Right renal cortex interstitium (tissue), 3 donors: ENCODE results near the gene OR52K2. TPM values are rescaled to one million over a fixed set of nuclear protein-coding genes. Genes with fewer than 3 reads are reported as not detected.
"Not testable (repeated sequence)": the region's sequence is repeated elsewhere in the genome, so short reads cannot be mapped to it uniquely, and the experiment has no call there.

Experiments used
- DNase-seq, 3 donors: peaks; one replicate each; pipeline ENCODE4 v3.0.0-alpha.2; 2013; ENCODE audit warnings: low read depth in 3 of 3, low spot score in 2 of 3
- polyA plus RNA-seq, 3 donors: library from polyadenylated mRNA; unstranded; fragments of 120-200 nt; gene quantifications; one replicate each; pipeline ENCODE4 v1.2.1, GENCODE V29; 2013; ENCODE audit not compliant: insufficient read length in 3 of 3

Gene OR52K2
- not detected for polyA plus RNA-seq

DNA sequence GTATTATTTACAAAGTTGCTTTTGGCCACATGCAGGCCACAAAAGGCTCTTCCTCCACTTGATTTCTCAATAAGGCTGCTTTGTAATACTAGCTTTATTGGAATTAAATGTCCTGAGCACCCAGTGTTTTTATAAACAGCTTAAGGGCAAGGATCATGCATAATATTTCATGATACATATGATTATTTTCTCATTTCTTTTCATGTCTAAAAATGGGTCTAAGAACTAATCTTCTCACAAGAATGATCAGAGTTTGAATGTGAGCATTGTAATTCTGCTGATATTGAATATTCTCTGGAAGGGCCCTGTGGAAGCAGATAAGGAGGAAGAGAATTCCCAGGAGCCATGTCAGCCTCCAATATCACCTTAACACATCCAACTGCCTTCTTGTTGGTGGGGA is at the start of gene OR52K2:
TSS of gene OR52K2 (plus strand) at position 301 of the 400 bp plus-strand sequence. CDS start at position 346, 45 bp downstream.
- DNase-seq: no peak

DNA sequence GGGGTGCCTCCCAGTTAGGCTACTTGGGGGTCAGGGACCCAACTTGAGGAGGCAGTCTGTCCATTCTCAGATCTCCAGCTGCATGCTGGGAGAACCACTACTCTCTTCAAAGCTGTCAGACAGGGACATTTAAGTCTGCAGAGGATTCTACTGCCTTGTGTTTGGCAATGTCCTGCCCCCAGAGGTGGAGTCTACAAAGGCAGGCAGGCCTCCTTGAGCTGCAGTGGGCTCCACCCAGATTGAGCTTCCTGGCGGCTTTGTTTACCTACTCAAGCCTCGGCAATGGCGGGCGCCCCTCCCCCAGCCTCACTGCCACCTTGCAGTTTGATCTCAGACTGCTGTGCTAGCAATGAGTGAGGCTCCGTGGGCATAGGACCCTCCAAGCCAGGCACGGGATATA is 42.9 kb upstream of the OR52K2 start:
- not testable (repeated sequence) for DNase-seq

DNA sequence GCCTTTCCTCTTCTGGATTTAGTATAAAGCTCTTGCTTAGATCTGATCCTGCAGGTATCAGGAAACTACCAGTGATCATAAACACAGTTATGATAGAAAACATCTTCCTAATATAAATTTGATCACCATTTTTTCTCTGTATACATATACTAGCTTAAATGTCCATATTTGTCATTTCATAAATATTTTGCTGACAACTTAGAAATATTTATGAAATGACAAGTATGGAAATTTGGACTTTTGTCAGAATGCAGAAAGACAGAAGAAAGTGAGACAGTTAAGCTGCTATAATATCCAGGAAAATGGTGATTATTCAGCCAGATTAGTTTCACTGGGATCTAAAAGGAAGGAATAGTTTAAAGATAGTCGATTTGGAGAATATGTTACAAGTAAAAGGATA is 32.8 kb upstream of the OR52K2 start:
- no peak for DNase-seq

DNA sequence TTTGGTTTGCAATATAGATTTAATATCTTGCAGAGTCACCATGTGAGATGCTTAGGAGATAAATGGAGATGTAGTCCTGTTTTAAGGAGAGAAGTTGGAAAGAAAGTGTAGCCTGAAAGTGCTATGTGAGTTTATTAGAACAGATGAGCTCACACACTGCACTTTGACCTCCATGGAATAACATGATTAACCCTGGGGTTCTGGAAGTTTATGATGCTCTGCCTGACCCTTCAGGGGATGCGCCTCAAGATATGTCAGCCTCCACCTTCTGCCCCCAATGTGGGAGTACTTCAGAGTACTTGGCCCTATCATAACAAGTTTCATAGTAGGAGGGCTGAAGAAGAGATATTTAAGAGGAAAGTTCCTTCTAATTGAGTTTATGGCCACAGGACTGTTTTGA is 32.3 kb upstream of the OR52K2 start:
- DNase-seq: no peak

DNA sequence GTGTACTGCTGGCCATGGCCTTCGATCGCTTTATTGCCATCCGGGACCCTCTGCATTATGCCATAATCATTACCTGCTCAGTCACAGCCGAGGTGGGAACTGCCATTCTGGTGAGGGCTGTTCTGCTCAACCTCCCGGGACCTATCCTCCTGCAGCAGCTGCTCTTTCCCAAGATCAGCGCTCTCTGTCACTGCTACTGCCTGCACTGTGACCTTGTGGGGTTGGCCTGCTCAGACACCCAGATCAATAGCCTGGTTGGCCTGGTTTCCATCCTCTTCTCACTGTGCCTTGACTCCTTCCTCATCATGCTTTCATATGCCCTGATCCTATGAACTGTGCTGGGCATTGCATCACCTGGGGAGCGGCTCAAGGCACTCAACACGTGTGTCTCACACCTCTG is 30.7 kb upstream of the OR52K2 start:
- no peak for DNase-seq

DNA sequence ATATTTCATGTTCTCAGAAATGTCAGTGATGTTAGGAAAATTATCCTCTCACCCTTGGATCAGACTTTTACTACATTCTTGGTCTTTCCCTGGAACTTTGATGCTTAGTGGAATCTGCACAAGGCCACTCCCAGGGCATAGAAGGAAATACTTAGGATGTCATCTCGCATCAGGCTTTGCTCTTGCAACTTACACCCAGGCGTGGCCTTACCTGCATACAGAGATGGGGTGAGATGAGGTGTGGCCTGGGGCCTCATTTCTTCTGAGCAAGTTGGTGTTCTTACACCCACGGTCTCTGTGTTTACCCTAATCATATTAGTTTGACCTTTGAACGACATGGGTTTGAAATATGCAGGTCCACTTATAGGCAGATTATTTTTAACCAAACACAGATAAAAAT is 19.0 kb upstream of the OR52K2 start:
- DNase-seq: no peak

GRCh38 chr11:4433856-4434255 is 15.2 kb upstream of the OR52K2 start:
- no peak for DNase-seq

- no peak for DNase-seq
Measured at GRCh38 chr11:4436411-4436810, 12.7 kb upstream of the OR52K2 start.

DNA sequence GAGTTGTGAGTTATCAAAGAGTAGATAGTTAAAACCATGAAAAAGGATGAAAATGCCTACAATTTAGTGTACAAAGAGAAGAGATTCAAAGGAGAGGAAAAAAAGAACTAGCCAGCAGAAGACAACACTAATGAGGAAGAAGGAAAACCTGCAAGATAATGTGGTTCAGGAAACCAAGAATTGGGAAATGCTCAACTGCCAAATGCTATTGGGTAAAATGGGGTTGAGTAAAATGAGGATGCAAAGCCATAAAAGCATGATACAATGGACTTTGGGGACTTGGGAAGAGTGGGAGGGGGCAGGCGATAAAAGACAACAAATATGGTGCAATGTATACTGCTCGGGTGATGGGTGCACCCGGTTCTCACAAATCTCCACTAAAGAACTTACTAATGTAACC is 7.6 kb upstream of the OR52K2 start:
- DNase-seq: no peak

DNA sequence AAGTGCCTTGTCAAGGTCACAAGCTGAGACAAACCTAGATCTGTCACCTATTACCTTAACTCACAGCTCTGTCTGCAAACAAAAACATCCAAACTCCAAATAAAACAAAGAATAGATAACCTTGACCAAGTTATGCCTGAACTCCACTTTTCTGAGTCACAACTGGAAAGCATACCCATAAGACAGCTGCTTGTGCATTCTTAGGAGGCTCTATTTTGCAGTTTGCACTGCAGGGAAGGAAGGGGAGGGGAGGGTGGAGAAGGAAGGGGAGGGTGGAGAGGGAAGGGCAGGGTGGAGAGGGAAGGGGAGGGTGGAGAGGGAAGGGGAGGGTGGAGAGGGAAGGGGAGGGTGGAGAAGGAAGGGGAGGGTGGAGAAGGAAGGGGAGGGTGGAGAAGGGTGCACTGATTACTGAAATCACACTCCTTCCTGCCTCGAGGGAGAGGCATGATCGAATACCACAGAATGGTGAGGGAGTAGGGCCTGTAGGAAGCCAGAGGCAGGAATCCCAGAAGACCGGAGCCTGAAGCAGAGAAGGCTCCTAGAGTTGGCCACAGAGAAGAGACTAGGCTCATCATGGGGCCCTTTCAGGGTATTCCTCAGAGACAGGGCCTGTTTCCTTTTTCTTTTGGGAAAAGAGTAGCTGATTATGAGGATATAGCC is 5.7 kb upstream of the OR52K2 start:
- no peak for DNase-seq

- DNase-seq: no peak
Measured at GRCh38 chr11:4453118-4453517, 4.0 kb downstream of the OR52K2 start.

DNA sequence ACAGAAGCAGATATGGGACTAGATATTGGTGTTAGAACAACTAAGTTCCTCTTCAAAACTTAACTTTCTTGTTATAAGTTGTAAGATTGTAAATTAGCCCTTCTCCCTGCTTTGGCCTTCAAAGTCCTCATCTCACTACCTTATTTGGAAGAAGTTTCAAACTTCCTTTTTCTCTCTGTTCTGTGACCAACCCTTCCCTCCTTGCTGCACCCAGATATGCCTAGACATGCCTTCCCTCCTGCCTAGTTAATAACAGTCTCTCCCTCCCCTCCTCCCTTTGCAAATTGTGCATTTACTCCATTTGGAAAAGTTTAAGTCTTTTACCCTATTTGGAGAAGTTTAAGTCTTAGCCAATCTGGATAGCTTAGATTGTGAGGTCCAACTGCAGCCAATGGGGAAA is 4.9 kb downstream of the OR52K2 start:
- DNase-seq: no peak

- no peak for DNase-seq
Measured at GRCh38 chr11:4455419-4455818, 6.3 kb downstream of the OR52K2 start.

- DNase-seq: no peak
Measured at GRCh38 chr11:4459500-4459899, 10.4 kb downstream of the OR52K2 start.

DNA sequence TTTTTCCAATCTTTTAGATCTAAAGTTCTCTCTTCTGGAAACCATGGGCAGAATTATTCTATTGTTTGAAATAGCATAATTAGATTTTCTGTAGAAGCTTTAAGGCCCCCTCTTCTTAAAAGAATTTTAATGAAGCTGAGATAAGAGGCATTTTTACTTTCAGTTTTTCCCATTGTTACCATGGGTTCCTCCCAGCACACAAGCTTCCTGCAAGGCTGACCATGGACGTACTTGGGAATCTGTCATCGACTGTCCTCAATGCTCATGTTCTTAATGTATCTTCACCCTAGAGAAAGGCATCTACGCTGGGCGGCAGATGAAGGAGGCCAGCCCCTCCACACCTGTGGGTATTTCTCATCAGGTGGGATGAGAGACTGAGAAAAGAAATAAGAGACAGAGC is 11.1 kb downstream of the OR52K2 start:
- no peak for DNase-seq

DNA sequence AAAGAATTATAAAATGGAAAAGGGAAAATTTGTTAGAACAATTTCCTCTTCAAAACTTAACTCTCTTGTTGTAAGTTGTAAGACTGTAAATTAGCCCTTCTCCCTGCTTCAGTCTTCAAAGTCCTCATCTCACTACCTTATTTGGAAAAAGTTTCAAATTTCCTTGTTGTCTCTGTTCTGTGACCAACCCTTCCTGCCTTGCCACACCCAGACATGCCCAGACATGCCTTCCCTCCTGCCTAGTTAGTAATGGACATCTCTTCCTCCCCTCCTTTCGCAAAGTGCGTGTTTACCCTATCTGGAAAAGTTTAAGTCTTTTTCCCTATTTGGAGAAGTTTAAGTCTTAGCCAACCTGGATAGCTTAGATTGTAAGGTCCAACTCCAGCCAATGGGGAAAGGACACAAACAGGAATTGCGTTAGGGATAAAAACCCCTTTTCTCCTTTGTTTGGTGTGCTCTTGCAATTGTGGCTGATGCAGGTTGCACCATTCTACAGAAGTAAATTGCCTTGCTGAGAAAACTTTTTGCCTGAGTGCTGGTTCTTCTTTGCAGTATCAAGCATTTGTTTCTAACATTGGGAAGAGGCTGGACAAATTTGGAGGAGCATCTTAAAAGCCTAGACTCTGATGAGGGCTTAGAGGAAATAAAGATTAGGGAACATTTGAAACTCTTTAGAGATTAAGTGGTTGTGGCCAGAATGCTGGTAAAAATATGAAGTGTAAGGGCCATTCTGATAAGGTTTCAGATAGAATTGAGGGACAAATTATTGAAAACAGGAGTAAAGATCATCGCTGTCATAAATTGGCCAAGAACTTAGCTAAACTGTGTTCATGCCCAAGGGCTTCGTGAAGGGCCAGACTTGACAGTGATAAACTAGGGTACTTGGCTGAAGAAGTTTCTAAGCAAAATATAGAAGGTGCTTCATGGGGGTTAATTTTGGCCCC is 15.4 kb downstream of the OR52K2 start:
- no peak for DNase-seq

- no peak for DNase-seq
Measured at GRCh38 chr11:4465407-4465806, 16.3 kb downstream of the OR52K2 start.

- no peak for DNase-seq
Measured at GRCh38 chr11:4466131-4466870, 17.2 kb downstream of the OR52K2 start.

DNA sequence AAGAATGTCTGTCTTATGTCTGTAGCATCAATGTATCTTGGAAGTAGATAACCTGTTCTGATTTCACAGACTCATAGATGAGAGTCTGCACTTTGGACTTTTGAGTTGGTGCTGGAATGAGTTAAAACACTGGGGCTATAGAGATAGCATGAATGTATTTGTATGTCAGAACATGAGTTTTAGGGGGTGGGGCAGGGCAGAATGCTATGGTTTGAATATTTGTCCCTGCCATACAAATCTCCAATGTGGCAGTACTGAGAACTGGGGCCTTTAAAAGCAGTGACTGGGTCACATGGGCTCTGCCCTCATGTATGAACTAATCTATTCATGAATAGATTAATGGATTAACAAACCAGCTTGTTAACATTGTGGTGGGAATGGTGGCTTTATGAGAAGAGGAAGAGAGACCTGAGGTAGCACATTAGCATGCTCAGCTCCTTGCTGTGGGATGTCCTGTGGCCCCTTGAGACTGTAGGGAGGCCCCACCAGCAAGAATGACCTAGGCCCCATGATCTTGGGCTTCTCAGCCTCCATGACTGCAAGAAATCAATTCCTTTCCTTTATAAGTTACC is 17.9 kb downstream of the OR52K2 start:
- DNase-seq: no peak

DNA sequence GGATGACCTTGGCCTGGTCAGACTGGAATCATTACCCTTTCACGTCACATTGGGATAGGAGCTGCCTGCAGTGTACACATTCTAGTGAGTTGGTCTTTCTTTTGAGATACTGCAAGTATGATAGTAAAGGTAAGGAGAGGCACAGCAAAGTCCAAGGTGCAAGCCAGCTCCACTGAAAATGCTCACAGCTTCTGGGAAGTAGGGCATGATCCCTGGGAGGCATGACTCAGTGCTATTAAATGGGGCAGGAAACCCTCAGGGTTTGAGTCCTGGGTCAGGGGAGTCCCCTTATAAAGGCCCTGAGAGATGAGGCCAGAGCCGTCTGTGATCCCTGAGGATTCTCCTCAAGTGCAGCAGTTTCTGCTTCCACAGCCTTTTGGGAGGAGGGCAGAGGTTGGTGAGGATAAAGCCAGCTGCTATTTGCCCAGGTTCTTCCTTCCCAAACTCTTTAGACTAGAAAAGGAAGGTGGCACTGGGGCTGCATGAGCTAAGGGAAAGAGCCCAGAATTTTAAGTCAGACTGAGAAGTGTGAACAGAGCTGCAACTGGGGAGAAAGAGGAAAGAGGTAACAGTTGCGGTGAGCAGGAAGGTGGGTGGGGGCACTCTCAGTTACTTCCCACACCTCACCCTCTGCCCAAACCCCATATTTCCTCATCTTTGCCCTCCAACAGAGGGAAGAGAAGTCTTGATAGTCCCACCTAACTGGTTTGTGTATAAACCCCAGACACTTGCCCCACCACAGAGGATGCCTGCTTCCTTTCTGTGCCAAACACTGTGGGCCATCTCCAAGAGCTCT is 18.9 kb downstream of the OR52K2 start:
- no peak for DNase-seq
